Gastroesophageal sphincter (tissue), 3 donors: ENCODE results near the gene ADGRG1.

Source experiments
- EP300 ChIP-seq: sonication (generic); formaldehyde crosslinking; IDR thresholded peaks from one replicate; pipeline ENCODE4 v1.6.1; 2017; ENCODE audit warnings: antibody characterized with exemption, mild to moderate bottlenecking
- POLR2A ChIP-seq, 2 donors: fragments of 450-650 bp; IDR thresholded peaks; one replicate each; pipeline ENCODE4 v1.6.1; 2017; ENCODE audit warnings: antibody characterized with exemption in 2 of 2, mild to moderate bottlenecking in 2 of 2, moderate library complexity in 1 of 2
- TF ChIP-seq, protein P1 (sequence below), 4 experiments: fragments of 200-600 bp in 2 of 4; fragments of 450-650 bp in 2 of 4; sonication (generic) in 1 of 4; IDR thresholded peaks; one replicate each; pipeline ENCODE4 v1.5.1; 2017 to 2019; ENCODE audit warnings: antibody characterized with exemption in 4 of 4, mild to moderate bottlenecking in 2 of 4, moderate library complexity in 2 of 4

DNA sequence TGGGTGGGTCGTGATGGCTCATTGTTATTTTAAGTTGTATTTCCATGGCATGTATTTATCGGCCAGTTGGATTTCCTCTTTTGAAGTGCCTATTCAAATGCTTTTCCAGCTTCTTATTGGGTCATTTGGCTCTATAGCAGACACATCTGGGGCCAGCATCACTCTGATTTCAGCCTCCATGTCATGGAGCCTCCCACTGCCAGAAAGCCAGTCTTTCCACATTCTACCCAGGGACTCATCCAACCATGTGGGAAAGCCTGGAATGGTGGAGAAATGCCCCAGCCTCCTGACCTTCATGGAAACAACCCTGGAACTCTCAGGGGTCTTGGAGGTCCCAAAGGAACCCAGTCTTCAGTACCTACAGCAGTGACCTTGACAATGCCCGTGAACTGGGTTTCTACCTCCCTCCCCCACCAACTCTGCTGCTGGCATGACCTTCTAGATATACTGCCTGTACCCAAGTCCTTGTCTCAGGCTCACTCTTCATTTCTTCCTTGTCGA, 33.8 kb upstream of the ADGRG1 start:
- TF ChIP-seq POLR2A (IDR thresholded peaks at IDR 0.05) (no peak), EP300 (no peak)
- TF ChIP-seq, protein P1, sequence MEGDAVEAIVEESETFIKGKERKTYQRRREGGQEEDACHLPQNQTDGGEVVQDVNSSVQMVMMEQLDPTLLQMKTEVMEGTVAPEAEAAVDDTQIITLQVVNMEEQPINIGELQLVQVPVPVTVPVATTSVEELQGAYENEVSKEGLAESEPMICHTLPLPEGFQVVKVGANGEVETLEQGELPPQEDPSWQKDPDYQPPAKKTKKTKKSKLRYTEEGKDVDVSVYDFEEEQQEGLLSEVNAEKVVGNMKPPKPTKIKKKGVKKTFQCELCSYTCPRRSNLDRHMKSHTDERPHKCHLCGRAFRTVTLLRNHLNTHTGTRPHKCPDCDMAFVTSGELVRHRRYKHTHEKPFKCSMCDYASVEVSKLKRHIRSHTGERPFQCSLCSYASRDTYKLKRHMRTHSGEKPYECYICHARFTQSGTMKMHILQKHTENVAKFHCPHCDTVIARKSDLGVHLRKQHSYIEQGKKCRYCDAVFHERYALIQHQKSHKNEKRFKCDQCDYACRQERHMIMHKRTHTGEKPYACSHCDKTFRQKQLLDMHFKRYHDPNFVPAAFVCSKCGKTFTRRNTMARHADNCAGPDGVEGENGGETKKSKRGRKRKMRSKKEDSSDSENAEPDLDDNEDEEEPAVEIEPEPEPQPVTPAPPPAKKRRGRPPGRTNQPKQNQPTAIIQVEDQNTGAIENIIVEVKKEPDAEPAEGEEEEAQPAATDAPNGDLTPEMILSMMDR (IDR thresholded peaks at IDR 0.05) = no peak
